Endothelial cell of umbilical vein (primary cell): Measurements from ENCODE around the gene CECR2. TPM values are rescaled to one million over a fixed set of nuclear protein-coding genes. Genes with fewer than 3 reads are reported as not detected.

Experiments
- BruUV-seq: library from RNA; stranded (reverse); fragments of 400-500 nt; replicated peaks from 2 replicates; lab custom pipeline; 2021; lab: Mats Ljungman, UMichigan
- CTCF ChIA-PET: fragments of 300-600, 350-600 bp; sonication (Branson Sonifier 250); formaldehyde crosslinking; loops from one replicate; lab custom pipeline; 2021; ENCODE audit warnings: antibody characterized with exemption, inconsistent platforms; lab: Charles Lee
- POLR2A ChIA-PET: fragments of 300-600, 350-600 bp; sonication (Branson Sonifier 250); formaldehyde crosslinking; loops from one replicate; lab custom pipeline; 2021; ENCODE audit warnings: antibody characterized with exemption, inconsistent platforms; lab: Charles Lee
- DNase-seq: peaks from one replicate; pipeline ENCODE4 v3.0.0-alpha.2; 2011; ENCODE audit warnings: low read depth, low spot score
- FAIRE-seq: peaks from 2 replicates; lab custom pipeline; 2011; peaks lifted over from hg19 to GRCh38; lab: Jason Lieb, UNC
- H2AFZ ChIP-seq: 2 replicates; pipeline ENCODE4 v1.6.0; 2012; ENCODE audit warnings: low read depth, low read length, control low read depth, inconsistent platforms
- H3K27ac ChIP-seq: 2 replicates; pipeline ENCODE4 v1.5.1; 2011; ENCODE audit warnings: low read depth, mild to moderate bottlenecking, control low read depth, low read length, moderate library complexity; ENCODE audit not compliant: insufficient read depth
- H3K27me3 ChIP-seq, 2 experiments: 2 replicates each; pipeline versions ENCODE4 v1.6.0 to v1.6.1; 2011; ENCODE audit warnings: low read length in 2 of 2, mixed read lengths in 1 of 2; ENCODE audit not compliant: control insufficient read depth in 2 of 2, insufficient read depth in 2 of 2
- H3K36me3 ChIP-seq, 2 experiments: 2 replicates in 1 of 2; 3 replicates in 1 of 2; pipeline ENCODE4 v1.5.1; 2011; ENCODE audit warnings: low read length in 2 of 2, mild to moderate bottlenecking in 1 of 2, moderate library complexity in 1 of 2; ENCODE audit not compliant: control insufficient read depth in 2 of 2, insufficient read depth in 2 of 2; ENCODE audit errors: extremely low read depth in 1 of 2
- H3K4me1 ChIP-seq: 3 replicates; pipeline ENCODE4 v1.5.1; 2011; ENCODE audit warnings: mild to moderate bottlenecking, low read length; ENCODE audit not compliant: control insufficient read depth, insufficient read depth; ENCODE audit errors: extremely low read depth
- H3K4me2 ChIP-seq: 2 replicates; pipeline ENCODE4 v1.6.1; 2011; ENCODE audit warnings: low read length, control low read depth, mixed read lengths; ENCODE audit not compliant: insufficient read depth
- H3K4me3 ChIP-seq, 3 experiments: fragments of 200-600 bp in 1 of 3; sonication (generic), shearing (Covaris generic) in 1 of 3; replicated peaks in 1 of 3; 2 replicates each; pipeline ENCODE4 v1.5.1; 2011 to 2016; ENCODE audit warnings: control low read depth in 3 of 3, low read length in 3 of 3, mild to moderate bottlenecking in 2 of 3, inconsistent platforms in 1 of 3, low read depth in 1 of 3, moderate library complexity in 1 of 3; ENCODE audit not compliant: insufficient read depth in 1 of 3
- H3K79me2 ChIP-seq: 2 replicates; pipeline ENCODE4 v1.6.0; 2012; ENCODE audit warnings: low read length, inconsistent platforms; ENCODE audit not compliant: control insufficient read depth, insufficient read depth
- H3K9ac ChIP-seq: replicated peaks from 2 replicates; pipeline ENCODE3; 2011; ENCODE audit warnings: low read length, control low read depth; ENCODE audit not compliant: insufficient read depth; ENCODE audit errors: extremely low read depth
- H3K9me1 ChIP-seq: replicated peaks from 3 replicates; pipeline ENCODE4 v1.6.0; 2011; ENCODE audit warnings: mild to moderate bottlenecking, low read length; ENCODE audit not compliant: control insufficient read depth, insufficient read depth; ENCODE audit errors: extremely low read depth
- H3K9me3 ChIP-seq: replicated peaks from 2 replicates; pipeline ENCODE4 v1.5.1; 2012; ENCODE audit warnings: low read length, inconsistent platforms; ENCODE audit not compliant: control insufficient read depth, insufficient read depth
- H4K20me1 ChIP-seq: replicated peaks from 2 replicates; pipeline ENCODE3; 2011; ENCODE audit warnings: mild to moderate bottlenecking, low read length; ENCODE audit not compliant: control insufficient read depth, insufficient read depth; ENCODE audit errors: extremely low read depth
- EZH2 ChIP-seq: IDR thresholded peaks from 2 replicates; pipeline ENCODE4 v1.6.1; 2012; ENCODE audit warnings: borderline replicate concordance, low read depth, mild to moderate bottlenecking, moderate library complexity, low read length, inconsistent platforms; ENCODE audit not compliant: severe bottlenecking
- FOS ChIP-seq: IDR thresholded peaks from 2 replicates; pipeline ENCODE4 v1.6.1; 2011; ENCODE audit warnings: mild to moderate bottlenecking, low read length, moderate library complexity, borderline replicate concordance; ENCODE audit not compliant: insufficient read depth
- GATA2 ChIP-seq: IDR thresholded peaks from 2 replicates; pipeline ENCODE4 v1.7.0; 2011; ENCODE audit warnings: low read depth, mild to moderate bottlenecking, moderate library complexity, mixed read lengths, low read length; ENCODE audit not compliant: insufficient read length, insufficient read depth
- JUN ChIP-seq: IDR thresholded peaks from 2 replicates; pipeline ENCODE4 v1.6.1; 2011; ENCODE audit warnings: borderline replicate concordance, low read depth; ENCODE audit not compliant: insufficient read length, insufficient read depth
- MAX ChIP-seq: IDR thresholded peaks from 2 replicates; pipeline ENCODE4 v1.6.1; 2011; ENCODE audit not compliant: insufficient read depth, insufficient read length
- MYC ChIP-seq: IDR thresholded peaks from one replicate; pipeline ENCODE4 v1.6.1; 2011; ENCODE audit warnings: mild to moderate bottlenecking, low read depth, low read length
- POLR2A ChIP-seq: IDR thresholded peaks from 2 replicates; pipeline ENCODE4 v1.6.1; 2012; ENCODE audit warnings: low read depth, mild to moderate bottlenecking, control low read depth, low read length
- POLR2AphosphoS5 ChIP-seq: IDR thresholded peaks from 2 replicates; pipeline ENCODE4 v1.6.1; 2012; ENCODE audit warnings: low read depth, mild to moderate bottlenecking, control low read depth, low read length, moderate library complexity; ENCODE audit not compliant: insufficient read depth
- dilution Hi-C: fragments of 300-500 bp; cut with MboI; formaldehyde crosslinking; loops from one replicate; pipeline ENCODE4 v1.15.0; 2019; ENCODE audit warnings: low sequenced_read_pairs; ENCODE audit not compliant: extremely low pct_ligation_motif_present
- intact Hi-C: fragments of 100-400 bp; cut with micrococcal nuclease; formaldehyde crosslinking; loops from one replicate; pipeline ENCODE4 v1.10.0; 2022
- polyA plus RNA-seq, 4 experiments: library from polyadenylated mRNA; depleted of rRNA in 3 of 4; stranded (reverse) in 3 of 4; unstranded in 1 of 4; fragments of >200 nt; gene quantifications; 2 replicates each; pipeline versions ENCODE4 v1.2.1 to v1.2.3, GENCODE V29; 2011 to 2012; ENCODE audit warnings: missing spikeins in 1 of 4
- total RNA-seq: library from RNA; stranded (reverse); gene quantifications from 2 replicates; pipeline ENCODE4 v1.2.3, GENCODE V29; 2021
- TF ChIP-seq, protein P1 (sequence below), 2 donors: IDR thresholded peaks; 1 replicate in 1 of 2; 2 replicates in 1 of 2; pipeline ENCODE4 v1.5.1; 2011; ENCODE audit warnings: low read length in 2 of 2, mild to moderate bottlenecking in 2 of 2, moderate library complexity in 2 of 2, control low read depth in 1 of 2, inconsistent platforms in 1 of 2, low read depth in 1 of 2; ENCODE audit not compliant: insufficient read depth in 1 of 2; ENCODE audit errors: extremely low read depth in 1 of 2

CECR2 gene
- total and polyA plus RNA-seq, 2 donors (not counting 3 experiments of a cell fraction or from before 2014, with no cell fraction given): 0.01 TPM; not detected in 1

- DNase-seq: no peak
- no peak overlapping the region for H3K9ac ChIP-seq
- intact Hi-C loops (no loop called here), dilution Hi-C loops (no loop called here)
- no peak overlapping the region for H3K4me3 ChIP-seq
- ChIA-PET CTCF (interaction anchor here (1.0 kb wide), 1 partner anchor 147 kb away, joined by 3 read pairs; no protein-coding TSS in a partner anchor), POLR2A (no interaction called here)
- H3K79me2 ChIP-seq: no peaks in the 10 kb centered on the region
- no peak for FAIRE-seq
- H4K20me1 ChIP-seq: no peaks in the 10 kb centered on the region
- no peaks in the 10 kb centered on the region for H3K4me1 ChIP-seq
- TF ChIP-seq EZH2 (no peak), GATA2 (no peak), JUN (no peak), POLR2A (no peak), MYC (no peak), FOS (no peak), MAX (no peak), POLR2AphosphoS5 (no peak)
- H3K4me2 ChIP-seq: no peak overlapping the region
- BruUV-seq: no TSS peak
- H3K36me3 ChIP-seq: no peaks in the 10 kb centered on the region
- no peak overlapping the region for H2AFZ ChIP-seq
- H3K9me1 ChIP-seq: no peaks in the 10 kb centered on the region
- no peaks in the 10 kb centered on the region for H3K27me3 ChIP-seq
- H3K27ac ChIP-seq: no peak overlapping the region
- no peaks in the 10 kb centered on the region for H3K9me3 ChIP-seq
Observed at GRCh38 chr22:17484608-17485007, 115.3 kb downstream of the CECR2 start.

DNA sequence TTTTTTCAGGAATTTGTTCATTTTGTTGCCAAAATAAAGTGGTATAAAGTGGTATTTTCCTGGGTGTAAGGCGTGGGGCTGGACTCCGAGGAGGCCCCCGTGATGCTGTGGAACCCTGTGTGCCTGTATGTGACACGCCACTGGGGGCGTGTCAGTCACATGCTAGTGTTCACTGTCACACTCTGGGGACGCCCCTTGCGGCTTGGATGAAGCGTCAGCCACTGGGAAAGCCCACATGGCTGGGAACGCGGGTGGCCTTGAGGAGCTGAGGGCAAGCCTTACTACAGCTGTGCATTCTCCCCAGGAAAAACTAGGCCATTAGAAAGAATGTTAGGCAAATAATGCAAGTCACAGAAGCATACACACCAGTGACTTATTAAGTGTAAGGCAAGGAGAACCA lies 117.1 kb downstream of the CECR2 start:
- H3K4me2 ChIP-seq: no peak overlapping the region
- ChIA-PET POLR2A (no interaction called here), CTCF (interaction anchor here (1.1 kb wide), 1 partner anchor 15 kb away, joined by 4 read pairs; no protein-coding TSS in a partner anchor)
- H3K79me2 ChIP-seq: no peaks in the 10 kb centered on the region
- TF ChIP-seq MAX (no peak), EZH2 (no peak), GATA2 (no peak), POLR2A (no peak), JUN (no peak), POLR2AphosphoS5 (no peak), FOS (no peak), MYC (no peak)
- TF ChIP-seq, protein P1, sequence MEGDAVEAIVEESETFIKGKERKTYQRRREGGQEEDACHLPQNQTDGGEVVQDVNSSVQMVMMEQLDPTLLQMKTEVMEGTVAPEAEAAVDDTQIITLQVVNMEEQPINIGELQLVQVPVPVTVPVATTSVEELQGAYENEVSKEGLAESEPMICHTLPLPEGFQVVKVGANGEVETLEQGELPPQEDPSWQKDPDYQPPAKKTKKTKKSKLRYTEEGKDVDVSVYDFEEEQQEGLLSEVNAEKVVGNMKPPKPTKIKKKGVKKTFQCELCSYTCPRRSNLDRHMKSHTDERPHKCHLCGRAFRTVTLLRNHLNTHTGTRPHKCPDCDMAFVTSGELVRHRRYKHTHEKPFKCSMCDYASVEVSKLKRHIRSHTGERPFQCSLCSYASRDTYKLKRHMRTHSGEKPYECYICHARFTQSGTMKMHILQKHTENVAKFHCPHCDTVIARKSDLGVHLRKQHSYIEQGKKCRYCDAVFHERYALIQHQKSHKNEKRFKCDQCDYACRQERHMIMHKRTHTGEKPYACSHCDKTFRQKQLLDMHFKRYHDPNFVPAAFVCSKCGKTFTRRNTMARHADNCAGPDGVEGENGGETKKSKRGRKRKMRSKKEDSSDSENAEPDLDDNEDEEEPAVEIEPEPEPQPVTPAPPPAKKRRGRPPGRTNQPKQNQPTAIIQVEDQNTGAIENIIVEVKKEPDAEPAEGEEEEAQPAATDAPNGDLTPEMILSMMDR (IDR thresholded peaks at IDR 0.05; ENCODE audit: extremely low read depth in 1 of 2, insufficient read depth in 1 of 2, low read depth in 1 of 2, low read length in 2 of 2): no peak
- no peak overlapping the region for H2AFZ ChIP-seq
- BruUV-seq: no TSS peak
- dilution Hi-C loops: no loop called here
- H3K27me3 ChIP-seq: no peaks in the 10 kb centered on the region
- H3K9ac ChIP-seq: no peak overlapping the region
- intact Hi-C loops: no loop called here
- DNase-seq (no peak), FAIRE-seq (no peak)
- no peaks in the 10 kb centered on the region for H3K9me3 ChIP-seq
- no peaks in the 10 kb centered on the region for H3K36me3 ChIP-seq
- H3K4me1 ChIP-seq: no peaks in the 10 kb centered on the region
- H3K27ac ChIP-seq: no peak overlapping the region
- H4K20me1 ChIP-seq: no peaks in the 10 kb centered on the region
- no peak overlapping the region for H3K4me3 ChIP-seq
- no peaks in the 10 kb centered on the region for H3K9me1 ChIP-seq
